ENCODE measurements around the gene PEX16. TPM values are rescaled to one million over a fixed set of nuclear protein-coding genes. Genes with fewer than 3 reads are reported as not detected.
A peak's percentile ranks its signal among the peaks of the same experiment; 100 is the strongest.

Gene PEX16
- total RNA-seq, 1 experiment from 2014 or later, result 33.2 TPM

- Histone ChIP-seq H2AFZ (ENCODE audit: low read depth, low read length, poor library complexity, severe bottlenecking) (no peak overlapping the region), H3K4me1 (ENCODE audit: control insufficient read depth in 1 of 2, insufficient read depth in 2 of 2, low read length in 2 of 2) (peaks cover 10 to 25% of the 10 kb centered on the region in 2 experiments; a peak in 3 of 4 replicates), H3K4me2 (ENCODE audit: low read length) (peak overlapping the region; percentile 68), H3K9me3 (ENCODE audit: control insufficient read depth in 1 of 2, insufficient read depth in 1 of 2, low read depth in 1 of 2, low read length in 2 of 2) (no peaks in the 10 kb centered on the region), H4K20me1 (ENCODE audit: insufficient read depth) (no peaks in the 10 kb centered on the region), H3K9me2 (ENCODE audit: insufficient read depth) (no peaks in the 10 kb centered on the region), H3K27ac (ENCODE audit: low read depth, low read length) (peak overlapping the region; percentile 43; the same call in 1 of the 2 replicates), H3K79me2 (ENCODE audit: insufficient read depth, low read length) (no peaks in the 10 kb centered on the region), H3K27me3 (ENCODE audit: insufficient read depth, low read length) (no peaks in the 10 kb centered on the region), H3K36me3 (ENCODE audit: control insufficient read depth in 1 of 2, insufficient read depth in 2 of 2, low read length in 2 of 2) (no peaks in the 10 kb centered on the region), H3K4me3 (replicated peaks in 1 of 2; ENCODE audit: low read depth in 1 of 2, low read length in 2 of 2) (peak overlapping the region; percentile 19 to 51; a peak in 1 of 4 replicates), H3K9ac (ENCODE audit: low read length) (peak overlapping the region; percentile 32; the same call in 1 of the 2 replicates)
- BruUV-seq (replicated peaks), result no TSS peak
- ATAC-seq, result peak; percentile 80
- ChIA-PET CTCF (interaction anchor here (0.6 to 1.3 kb wide), 2 partner anchors 18 to 107 kb away, joined by 3 read pairs; partner anchors contain the start of gene PEX16), RAD21 (ENCODE audit: low non-redundant PET in 1 of 2, low total read pairs in 2 of 2, uncharacterized antibody in 2 of 2, unreplicated experiment in 2 of 2) (no interaction called here), POLR2A (no interaction called here)
- no peak for DNase-seq (ENCODE audit: low read depth, low spot score)
- intact Hi-C loops (cut with micrococcal nuclease), result no loop called here
- no peak for TF ChIP-seq EGR1 (IDR thresholded peaks at IDR 0.05; ENCODE audit: low read depth)
- TF ChIP-seq, protein P1, sequence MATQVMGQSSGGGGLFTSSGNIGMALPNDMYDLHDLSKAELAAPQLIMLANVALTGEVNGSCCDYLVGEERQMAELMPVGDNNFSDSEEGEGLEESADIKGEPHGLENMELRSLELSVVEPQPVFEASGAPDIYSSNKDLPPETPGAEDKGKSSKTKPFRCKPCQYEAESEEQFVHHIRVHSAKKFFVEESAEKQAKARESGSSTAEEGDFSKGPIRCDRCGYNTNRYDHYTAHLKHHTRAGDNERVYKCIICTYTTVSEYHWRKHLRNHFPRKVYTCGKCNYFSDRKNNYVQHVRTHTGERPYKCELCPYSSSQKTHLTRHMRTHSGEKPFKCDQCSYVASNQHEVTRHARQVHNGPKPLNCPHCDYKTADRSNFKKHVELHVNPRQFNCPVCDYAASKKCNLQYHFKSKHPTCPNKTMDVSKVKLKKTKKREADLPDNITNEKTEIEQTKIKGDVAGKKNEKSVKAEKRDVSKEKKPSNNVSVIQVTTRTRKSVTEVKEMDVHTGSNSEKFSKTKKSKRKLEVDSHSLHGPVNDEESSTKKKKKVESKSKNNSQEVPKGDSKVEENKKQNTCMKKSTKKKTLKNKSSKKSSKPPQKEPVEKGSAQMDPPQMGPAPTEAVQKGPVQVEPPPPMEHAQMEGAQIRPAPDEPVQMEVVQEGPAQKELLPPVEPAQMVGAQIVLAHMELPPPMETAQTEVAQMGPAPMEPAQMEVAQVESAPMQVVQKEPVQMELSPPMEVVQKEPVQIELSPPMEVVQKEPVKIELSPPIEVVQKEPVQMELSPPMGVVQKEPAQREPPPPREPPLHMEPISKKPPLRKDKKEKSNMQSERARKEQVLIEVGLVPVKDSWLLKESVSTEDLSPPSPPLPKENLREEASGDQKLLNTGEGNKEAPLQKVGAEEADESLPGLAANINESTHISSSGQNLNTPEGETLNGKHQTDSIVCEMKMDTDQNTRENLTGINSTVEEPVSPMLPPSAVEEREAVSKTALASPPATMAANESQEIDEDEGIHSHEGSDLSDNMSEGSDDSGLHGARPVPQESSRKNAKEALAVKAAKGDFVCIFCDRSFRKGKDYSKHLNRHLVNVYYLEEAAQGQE (IDR thresholded peaks at IDR 0.05; ENCODE audit: low read depth), result peak; percentile 76
- TF ChIP-seq TCF7L2 (IDR thresholded peaks at IDR 0.05; ENCODE audit: borderline replicate concordance, extremely low read depth, insufficient read depth, insufficient read length), result no peak
- TF ChIP-seq, protein P2, sequence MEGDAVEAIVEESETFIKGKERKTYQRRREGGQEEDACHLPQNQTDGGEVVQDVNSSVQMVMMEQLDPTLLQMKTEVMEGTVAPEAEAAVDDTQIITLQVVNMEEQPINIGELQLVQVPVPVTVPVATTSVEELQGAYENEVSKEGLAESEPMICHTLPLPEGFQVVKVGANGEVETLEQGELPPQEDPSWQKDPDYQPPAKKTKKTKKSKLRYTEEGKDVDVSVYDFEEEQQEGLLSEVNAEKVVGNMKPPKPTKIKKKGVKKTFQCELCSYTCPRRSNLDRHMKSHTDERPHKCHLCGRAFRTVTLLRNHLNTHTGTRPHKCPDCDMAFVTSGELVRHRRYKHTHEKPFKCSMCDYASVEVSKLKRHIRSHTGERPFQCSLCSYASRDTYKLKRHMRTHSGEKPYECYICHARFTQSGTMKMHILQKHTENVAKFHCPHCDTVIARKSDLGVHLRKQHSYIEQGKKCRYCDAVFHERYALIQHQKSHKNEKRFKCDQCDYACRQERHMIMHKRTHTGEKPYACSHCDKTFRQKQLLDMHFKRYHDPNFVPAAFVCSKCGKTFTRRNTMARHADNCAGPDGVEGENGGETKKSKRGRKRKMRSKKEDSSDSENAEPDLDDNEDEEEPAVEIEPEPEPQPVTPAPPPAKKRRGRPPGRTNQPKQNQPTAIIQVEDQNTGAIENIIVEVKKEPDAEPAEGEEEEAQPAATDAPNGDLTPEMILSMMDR (IDR thresholded peaks at IDR 0.05 in 2 of 3, conservative IDR thresholded peaks at IDR 0.05 in 1 of 3; ENCODE audit: borderline replicate concordance in 1 of 3, insufficient read depth in 1 of 3, low read depth in 2 of 3, low read length in 2 of 3), result no peak
Measured at GRCh38 chr11:45899448-45900174, 18.1 kb downstream of the PEX16 start.
